ENCODE data around the gene CHD3. TPM values are rescaled to one million over a fixed set of nuclear protein-coding genes. Genes with fewer than 3 reads are reported as not detected.

CHD3 gene
- total and polyA plus RNA-seq, 2 of the 13 experiments (the other 11 are each of a cell fraction or from before 2014, with no cell fraction given): 2.7 to 3.7 TPM

DNA sequence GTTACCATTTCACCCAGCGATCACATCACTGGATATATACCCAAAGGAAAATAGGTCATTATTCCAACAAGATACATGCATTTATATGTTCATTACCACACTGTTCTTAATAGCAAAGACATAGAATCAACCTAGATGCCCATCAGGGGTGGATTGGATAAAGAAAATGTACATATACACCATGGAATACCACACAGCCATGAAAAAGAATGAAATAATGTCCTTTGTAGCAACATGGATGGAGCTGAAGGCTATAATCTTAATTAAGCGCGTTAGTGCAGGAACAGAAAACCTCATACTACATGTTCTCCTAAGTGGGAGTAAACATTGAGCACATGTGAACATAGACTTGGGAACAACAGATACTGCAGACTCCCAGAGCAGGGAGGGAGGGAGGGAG is 62.0 kb downstream of the CHD3 start:
- DNase-seq (ENCODE audit: low spot score) (no peak), ATAC-seq (no peak), FAIRE-seq (no peak)
- TF ChIP-seq ZNF296 (CRISPR knock-in tag; conservative IDR thresholded peaks at IDR 0.05) (no peak), SIN3B (IDR thresholded peaks at IDR 0.05; ENCODE audit: low read length) (no peak), KLF11 (CRISPR knock-in tag; IDR thresholded peaks at IDR 0.05) (no peak), ZKSCAN5 (CRISPR knock-in tag; IDR thresholded peaks at IDR 0.05) (no peak), BRF2 (CRISPR knock-in tag; IDR thresholded peaks at IDR 0.05) (no peak), THAP8 (CRISPR knock-in tag; IDR thresholded peaks at IDR 0.05; ENCODE audit: borderline replicate concordance) (no peak), PHF20 (CRISPR knock-in tag; IDR thresholded peaks at IDR 0.05) (no peak), ZNF567 (CRISPR knock-in tag; IDR thresholded peaks at IDR 0.05; ENCODE audit: borderline replicate concordance) (no peak), STAG1 (CRISPR knock-in tag; IDR thresholded peaks at IDR 0.05) (no peak), RFXAP (CRISPR knock-in tag; IDR thresholded peaks at IDR 0.05; ENCODE audit: borderline replicate concordance) (no peak), MED13 (CRISPR knock-in tag; IDR thresholded peaks at IDR 0.05) (no peak), ZBTB34 (CRISPR knock-in tag; IDR thresholded peaks at IDR 0.05) (no peak), ZNF775 (CRISPR knock-in tag; IDR thresholded peaks at IDR 0.05; ENCODE audit: borderline replicate concordance) (no peak), RARG (CRISPR knock-in tag; IDR thresholded peaks at IDR 0.05; ENCODE audit: low read depth) (no peak)
- TF ChIP-seq, protein P1, sequence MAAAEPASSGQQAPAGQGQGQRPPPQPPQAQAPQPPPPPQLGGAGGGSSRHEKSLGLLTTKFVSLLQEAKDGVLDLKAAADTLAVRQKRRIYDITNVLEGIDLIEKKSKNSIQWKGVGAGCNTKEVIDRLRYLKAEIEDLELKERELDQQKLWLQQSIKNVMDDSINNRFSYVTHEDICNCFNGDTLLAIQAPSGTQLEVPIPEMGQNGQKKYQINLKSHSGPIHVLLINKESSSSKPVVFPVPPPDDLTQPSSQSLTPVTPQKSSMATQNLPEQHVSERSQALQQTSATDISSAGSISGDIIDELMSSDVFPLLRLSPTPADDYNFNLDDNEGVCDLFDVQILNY (CRISPR knock-in tag; conservative IDR thresholded peaks at IDR 0.05): no peak
- Histone ChIP-seq H3K9me3 (ENCODE audit: low read length) (no peaks in the 10 kb centered on the region), H3K4me2 (ENCODE audit: low read depth, low read length) (no peak overlapping the region), H3K36me3 (replicated peaks in 1 of 2; ENCODE audit: control insufficient read depth in 1 of 2, insufficient read depth in 2 of 2, low read length in 2 of 2) (peaks cover 3 to 35% of the 10 kb centered on the region in 2 experiments; a peak in 3 of 5 replicates), H3K79me2 (ENCODE audit: insufficient read depth, low read length) (no peaks in the 10 kb centered on the region), H3K27me3 (ENCODE audit: control insufficient read depth in 1 of 2, insufficient read depth in 2 of 2, low read length in 2 of 2) (no peaks in the 10 kb centered on the region), H3K9ac (ENCODE audit: insufficient read depth, low read depth, low read length) (no peak overlapping the region), H3K4me1 (ENCODE audit: insufficient read depth, low read length) (no peaks in the 10 kb centered on the region), H3K27ac (ENCODE audit: extremely low read length, insufficient read depth, low read length) (no peak overlapping the region), H2AFZ (ENCODE audit: low read length) (no peak overlapping the region), H3K4me3 (replicated peaks in 1 of 3; ENCODE audit: insufficient read depth in 1 of 3, low read depth in 2 of 3, low read length in 3 of 3) (no peak overlapping the region), H4K20me1 (ENCODE audit: insufficient read depth, low read length) (no peaks in the 10 kb centered on the region)
- 80% methylated on average over 3 of the region's 3 CpGs for WGBS (ENCODE audit: low lambda C conversion rate)
- intact Hi-C loops (cut with micrococcal nuclease; ENCODE audit: unreplicated experiment) (no loop called here), in situ Hi-C loops (cut with HindIII; ENCODE audit: extremely low pct_ligation_motif_present, low pct_unique_long_range_greater_than_20kb) (no loop called here)
- POLR2A ChIA-PET: no interaction called here
- CTCF ChIA-PET (ENCODE audit: low intra/inter-chr PET ratio, low total read pairs): no interaction called here
- BruUV-seq (replicated peaks): no TSS peak
